NCI-H526 (cell line): Measurements from ENCODE around the gene POU6F2.

Source experiments
- DNase-seq, 2 experiments: peaks; one replicate each; lab custom pipeline; 2025; lab: John Stamatoyannopoulos, UW

Gene POU6F2

GRCh38 chr7:39402034-39402433, 424.3 kb downstream of the POU6F2 start:
- no peak for DNase-seq

- DNase-seq: no peak
Observed at GRCh38 chr7:39404907-39405306, 427.2 kb downstream of the POU6F2 start.

GRCh38 chr7:39405581-39405980, 427.9 kb downstream of the POU6F2 start:
- no peak for DNase-seq

- DNase-seq: peak in 1 of 2 experiments; percentile 19
Observed at GRCh38 chr7:39406467-39406866, 428.8 kb downstream of the POU6F2 start.

- no peak for DNase-seq
Observed at GRCh38 chr7:39407137-39407536, 429.4 kb downstream of the POU6F2 start.

GRCh38 chr7:39407723-39408122, 430.0 kb downstream of the POU6F2 start:
- peak in 1 of 2 experiments; percentile 30 for DNase-seq

- DNase-seq: no peak
Observed at GRCh38 chr7:39408906-39409305, 431.2 kb downstream of the POU6F2 start.

GRCh38 chr7:39410582-39410981, 432.9 kb downstream of the POU6F2 start:
- no peak for DNase-seq

GRCh38 chr7:39413636-39414223, 436.0 kb downstream of the POU6F2 start:
- no peak for DNase-seq

GRCh38 chr7:39414224-39415035, 436.7 kb downstream of the POU6F2 start:
- DNase-seq: peak; percentile 30 to 70

- DNase-seq: no peak
Observed at GRCh38 chr7:39415091-39415787, 437.5 kb downstream of the POU6F2 start.

- no peak for DNase-seq
Observed at GRCh38 chr7:39416866-39417265, 439.2 kb downstream of the POU6F2 start.

GRCh38 chr7:39417642-39418041, 439.9 kb downstream of the POU6F2 start:
- DNase-seq: no peak

- no peak for DNase-seq
Observed at GRCh38 chr7:39421251-39421650, 443.5 kb downstream of the POU6F2 start.

GRCh38 chr7:39421661-39422060, 444.0 kb downstream of the POU6F2 start:
- no peak for DNase-seq

- DNase-seq: no peak
Observed at GRCh38 chr7:39428221-39428620, 450.5 kb downstream of the POU6F2 start.

- no peak for DNase-seq
Observed at GRCh38 chr7:39429421-39429820, 451.7 kb downstream of the POU6F2 start.

GRCh38 chr7:39430441-39430840, 452.7 kb downstream of the POU6F2 start:
- no peak for DNase-seq

- DNase-seq: no peak
Observed at GRCh38 chr7:39430909-39431641, 453.4 kb downstream of the POU6F2 start.

- no peak for DNase-seq
Observed at GRCh38 chr7:39432368-39432767, 454.7 kb downstream of the POU6F2 start.

GRCh38 chr7:39432807-39433416, 455.2 kb downstream of the POU6F2 start:
- DNase-seq: no peak

- no peak for DNase-seq
Observed at GRCh38 chr7:39433550-39433949, 455.8 kb downstream of the POU6F2 start.
